ENCODE results near the gene LETM1. TPM values are rescaled to one million over a fixed set of nuclear protein-coding genes. Genes with fewer than 3 reads are reported as not detected.
A peak's percentile ranks its signal among the peaks of the same experiment; 100 is the strongest.

The LETM1 gene
- total and polyA plus RNA-seq, 2 of the 13 experiments (the other 11 are each of a cell fraction or from before 2014, with no cell fraction given): 9.7 to 41.6 TPM

GRCh38 chr4:1770791-1771231, 85.1 kb downstream of the LETM1 start (continued):
- TF ChIP-seq ZNF740 (CRISPR knock-in tag; IDR thresholded peaks at IDR 0.05) (no peak), SP5 (CRISPR knock-in tag; IDR thresholded peaks at IDR 0.05; ENCODE audit: borderline replicate concordance, low read depth) (0 out of 2 replicates have a peak, but pooled peaks have one; percentile 14), ZNF646 (CRISPR knock-in tag; IDR thresholded peaks at IDR 0.05) (no peak), ZNF614 (CRISPR knock-in tag; IDR thresholded peaks at IDR 0.05; ENCODE audit: borderline replicate concordance) (0 out of 2 replicates have a peak, but pooled peaks have one; percentile 11), ZFP41 (CRISPR knock-in tag; IDR thresholded peaks at IDR 0.05; ENCODE audit: borderline replicate concordance) (no peak), ZNF878 (CRISPR knock-in tag; IDR thresholded peaks at IDR 0.05) (no peak), HNRNPUL1 (IDR thresholded peaks at IDR 0.05; ENCODE audit: low read depth, low read length) (no peak), GABPB1 (CRISPR knock-in tag; IDR thresholded peaks at IDR 0.05) (0 out of 2 replicates have a peak, but pooled peaks have one; percentile 11), TBL1XR1 (IDR thresholded peaks at IDR 0.05; ENCODE audit: borderline replicate concordance, low read length, partially characterized antibody) (no peak), ZNF235 (CRISPR knock-in tag; IDR thresholded peaks at IDR 0.05; ENCODE audit: borderline replicate concordance) (no peak), GZF1 (CRISPR knock-in tag; IDR thresholded peaks at IDR 0.05) (no peak), MYNN (CRISPR knock-in tag; IDR thresholded peaks at IDR 0.05; ENCODE audit: low read depth) (no peak), KLF13 (CRISPR knock-in tag; IDR thresholded peaks at IDR 0.05) (no peak), NFE2 (CRISPR knock-in tag; IDR thresholded peaks at IDR 0.05) (no peak), XBP1 (CRISPR knock-in tag; IDR thresholded peaks at IDR 0.05) (no peak), ZBTB3 (CRISPR knock-in tag; IDR thresholded peaks at IDR 0.05; ENCODE audit: borderline replicate concordance, low read depth) (no peak), ZFP37 (CRISPR knock-in tag; IDR thresholded peaks at IDR 0.05; ENCODE audit: borderline replicate concordance) (no peak), NR2F1 (CRISPR knock-in tag; IDR thresholded peaks at IDR 0.05) (peak; percentile 64 to 88; a peak in 3 of 4 replicates), ZNF335 (CRISPR knock-in tag; IDR thresholded peaks at IDR 0.05) (no peak), EZH2 (conservative IDR thresholded peaks at IDR 0.05; ENCODE audit: low read depth, low read length) (no peak), KDM5A (IDR thresholded peaks at IDR 0.05; ENCODE audit: borderline replicate concordance, low read length) (no peak), MZF1 (CRISPR knock-in tag; IDR thresholded peaks at IDR 0.05; ENCODE audit: borderline replicate concordance) (no peak)
